ENCODE measurements around the gene HK1.
"Not testable (repeated sequence)": the region's sequence is repeated elsewhere in the genome, so short reads cannot be mapped to it uniquely, and the experiment has no call there.

The HK1 gene

GRCh38 chr10:69278446-69278963 lies at the start of gene HK1:
Gene HK1, plus strand, starts transcription at chr10:69278496.
- DNase-seq: no peak

- DNase-seq: no peak
Observed at GRCh38 chr10:69229616-69229916, 48.7 kb upstream of the HK1 start.

GRCh38 chr10:69230128-69230527 lies 48.2 kb upstream of the HK1 start:
- no peak for DNase-seq

GRCh38 chr10:69232252-69232651 lies 46.0 kb upstream of the HK1 start:
- no peak for DNase-seq

GRCh38 chr10:69232736-69233480 lies 45.4 kb upstream of the HK1 start:
- no peak for DNase-seq

GRCh38 chr10:69234447-69234846 lies 43.8 kb upstream of the HK1 start:
- DNase-seq: no peak

- DNase-seq: peak; percentile 34 to 92
Observed at GRCh38 chr10:69237528-69238159, 40.7 kb upstream of the HK1 start.

- no peak for DNase-seq
Observed at GRCh38 chr10:69239136-69239535, 39.2 kb upstream of the HK1 start.

GRCh38 chr10:69239816-69240434 lies 38.4 kb upstream of the HK1 start:
- no peak for DNase-seq

GRCh38 chr10:69240455-69240854 lies 37.8 kb upstream of the HK1 start:
- no peak for DNase-seq

GRCh38 chr10:69241575-69241974 lies 36.7 kb upstream of the HK1 start:
- DNase-seq: no peak

- DNase-seq: no peak
Observed at GRCh38 chr10:69242040-69242851, 36.0 kb upstream of the HK1 start.

GRCh38 chr10:69242852-69243212 lies 35.5 kb upstream of the HK1 start:
- DNase-seq: no peak

GRCh38 chr10:69243817-69244216 lies 34.5 kb upstream of the HK1 start:
- no peak for DNase-seq

GRCh38 chr10:69246036-69246435 lies 32.3 kb upstream of the HK1 start:
- no peak for DNase-seq

GRCh38 chr10:69246581-69247312 lies 31.5 kb upstream of the HK1 start:
- no peak for DNase-seq

GRCh38 chr10:69247313-69247710 lies 31.0 kb upstream of the HK1 start:
- no peak for DNase-seq

GRCh38 chr10:69248117-69248730 lies 30.1 kb upstream of the HK1 start:
- no peak for DNase-seq

GRCh38 chr10:69250041-69250440 lies 28.3 kb upstream of the HK1 start:
- DNase-seq: no peak

GRCh38 chr10:69251417-69251816 lies 26.9 kb upstream of the HK1 start:
- DNase-seq: not testable (repeated sequence)

GRCh38 chr10:69253171-69253570 lies 25.1 kb upstream of the HK1 start:
- DNase-seq: no peak

- DNase-seq: no peak
Observed at GRCh38 chr10:69254877-69255276, 23.4 kb upstream of the HK1 start.
